ENCODE measurements around the gene TOR4A. TPM values are rescaled to one million over a fixed set of nuclear protein-coding genes. Genes with fewer than 3 reads are reported as not detected.
A peak's percentile ranks its signal among the peaks of the same experiment; 100 is the strongest.

The TOR4A gene
- total RNA-seq, 2 experiments from 2014 or later, result 11.7 to 22.3 TPM

GRCh38 chr9:137314561-137315560, 37.3 kb downstream of the TOR4A start:
- Histone ChIP-seq H3K9me2 (ENCODE audit: insufficient read depth, low read length) (no peaks in the 10 kb centered on the region), H3K4me1 (ENCODE audit: insufficient read depth, low read length, poor library complexity, severe bottlenecking) (peaks cover 26% of the 10 kb centered on the region), H3K4me3 (ENCODE audit: low read depth, low read length, poor library complexity, severe bottlenecking) (no peak overlapping the region), H3K27ac (ENCODE audit: low read depth, low read length, poor library complexity, severe bottlenecking) (no peak overlapping the region), H2AFZ (ENCODE audit: low read length) (no peak overlapping the region), H3K79me2 (ENCODE audit: insufficient read depth, low read depth, low read length) (no peaks in the 10 kb centered on the region), H3K4me2 (ENCODE audit: low read length) (no peak overlapping the region), H4K20me1 (ENCODE audit: insufficient read depth, low read length) (no peaks in the 10 kb centered on the region), H3K36me3 (ENCODE audit: insufficient read depth, low read length) (no peaks in the 10 kb centered on the region), H3K9me3 (ENCODE audit: low read length) (no peaks in the 10 kb centered on the region)
- TF ChIP-seq EZH2phosphoT487 (IDR thresholded peaks at IDR 0.05; ENCODE audit: borderline replicate concordance, low read depth, low read length) (no peak), CTCF (conservative IDR thresholded peaks at IDR 0.05; ENCODE audit: low read length) (no peak)
- CTCF ChIA-PET (ENCODE audit: unreplicated experiment), result no interaction called here
- intact Hi-C loops (cut with micrococcal nuclease; ENCODE audit: unreplicated experiment), result no loop called here
- no TSS peak for BruUV-seq (replicated peaks)
- no peak for DNase-seq (ENCODE audit: low spot score)
- POLR2A ChIA-PET, result no interaction called here

GRCh38 chr9:137315581-137316011, 38.1 kb downstream of the TOR4A start:
- ChIA-PET POLR2A (no interaction called here), CTCF (ENCODE audit: unreplicated experiment) (no interaction called here)
- intact Hi-C loops (cut with micrococcal nuclease; ENCODE audit: unreplicated experiment), result no loop called here
- Histone ChIP-seq H3K9me2 (ENCODE audit: insufficient read depth, low read length) (no peaks in the 10 kb centered on the region), H4K20me1 (ENCODE audit: insufficient read depth, low read length) (no peaks in the 10 kb centered on the region), H3K27ac (ENCODE audit: low read depth, low read length, poor library complexity, severe bottlenecking) (no peak overlapping the region), H3K4me1 (ENCODE audit: insufficient read depth, low read length, poor library complexity, severe bottlenecking) (peaks cover 34% of the 10 kb centered on the region), H3K4me2 (ENCODE audit: low read length) (peak overlapping the region; percentile 28; the same call in 1 of the 2 replicates), H3K4me3 (ENCODE audit: low read depth, low read length, poor library complexity, severe bottlenecking) (peak overlapping the region; percentile 4), H3K9me3 (ENCODE audit: low read length) (no peaks in the 10 kb centered on the region), H3K79me2 (ENCODE audit: insufficient read depth, low read depth, low read length) (no peaks in the 10 kb centered on the region), H2AFZ (ENCODE audit: low read length) (no peak overlapping the region), H3K36me3 (ENCODE audit: insufficient read depth, low read length) (no peaks in the 10 kb centered on the region)
- TF ChIP-seq EZH2phosphoT487 (IDR thresholded peaks at IDR 0.05; ENCODE audit: borderline replicate concordance, low read depth, low read length) (no peak), CTCF (conservative IDR thresholded peaks at IDR 0.05; ENCODE audit: low read length) (no peak)
- DNase-seq (ENCODE audit: low spot score), result no peak
- BruUV-seq (replicated peaks), result no TSS peak
